ENCODE data around the gene GALNT1. TPM values are rescaled to one million over a fixed set of nuclear protein-coding genes. Genes with fewer than 3 reads are reported as not detected.

GALNT1 gene
- total and polyA plus RNA-seq, 3 experiments from 2014 or later: 43.9 to 54.8 (median 46.1) TPM

DNA sequence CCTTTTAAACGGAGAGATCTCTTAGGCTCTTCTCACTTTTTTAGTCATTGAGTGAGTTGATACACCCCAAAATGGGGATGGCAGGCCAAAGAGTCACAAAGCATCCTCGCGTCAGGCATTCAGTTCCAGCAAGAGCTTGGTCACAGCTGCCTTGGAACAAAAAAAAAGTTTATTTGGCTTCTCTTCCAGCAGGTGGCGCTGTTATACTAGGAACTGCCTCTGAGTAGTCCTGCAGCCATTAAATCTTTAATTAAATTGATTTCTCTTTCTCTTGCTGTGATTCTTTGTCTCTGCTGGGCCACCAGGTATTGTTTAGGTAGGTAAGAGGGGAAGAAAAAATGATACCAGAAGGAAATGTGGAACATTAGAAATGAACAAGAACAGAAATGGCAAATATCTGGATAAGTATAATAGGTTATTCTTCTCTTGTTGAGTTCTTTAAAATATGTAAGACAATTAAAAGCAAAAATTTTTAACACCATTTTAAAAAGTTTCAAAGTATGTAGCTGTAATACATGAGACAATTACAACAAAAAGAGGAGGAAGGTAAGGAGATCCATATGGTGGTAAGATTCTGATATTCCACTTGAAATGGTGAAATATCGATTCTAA lies 175.1 kb downstream of the GALNT1 start:
- Mint-ChIP-seq H3K4me1 (no peaks in the 10 kb centered on the region), H3K9me3 (peaks cover 0 to 12% (median 5%) of the 10 kb centered on the region in 5 donors), H3K4me3 (no peak overlapping the region), H3K27ac (no peak overlapping the region), H3K27me3 (peaks cover 23 to 50% of the 10 kb centered on the region in 2 donors), H3K36me3 (no peaks in the 10 kb centered on the region)
- ChIA-PET POLR2A (no interaction called here), CTCF (interaction anchor here (0.7 to 1.9 kb wide), 4 partner anchors 17 to 528 kb away, joined by 3 to 11 read pairs (median 4); no protein-coding TSS in a partner anchor)
- Histone ChIP-seq H3K4me3 (ENCODE audit: low read length) (no peak overlapping the region), H3K27ac (ENCODE audit: low read depth, low read length) (no peak overlapping the region), H3K36me3 (ENCODE audit: insufficient read depth, low read length) (no peaks in the 10 kb centered on the region), H3K9me3 (ENCODE audit: low read length) (no peaks in the 10 kb centered on the region), H3K4me1 (ENCODE audit: insufficient read depth, low read length) (no peaks in the 10 kb centered on the region), H3K27me3 (ENCODE audit: insufficient read depth, low read length, poor library complexity, severe bottlenecking) (no peaks in the 10 kb centered on the region)
- DNase-seq: peak; percentile 20 to 55 (median 44)

Other genes starting within 250 kb of the GALNT1 start
- 10 to 100 TPM; 52.1 to 52.6 TPM for gene ZNF24, start 237.3 kb upstream of the GALNT1 start, total RNA-seq
- gene ZNF24, start 237.3 kb upstream of the GALNT1 start, polyA plus RNA-seq: 100 TPM
- 1 to 10 TPM; 1.2 to 1.7 TPM for gene ZNF396, start 204.4 kb upstream of the GALNT1 start, total RNA-seq
- gene ZNF396, start 204.4 kb upstream of the GALNT1 start, polyA plus RNA-seq: 0.87 TPM
- gene INO80C, start 83.8 kb upstream of the GALNT1 start, total RNA-seq: 10 to 100 TPM; 27.0 to 28.5 TPM
- 16.6 TPM for gene INO80C, start 83.8 kb upstream of the GALNT1 start, polyA plus RNA-seq